Measurements from ENCODE around the gene ARID1B. TPM values are rescaled to one million over a fixed set of nuclear protein-coding genes. Genes with fewer than 3 reads are reported as not detected.

ARID1B gene
- total RNA-seq, 1 donor from 2014 or later: 155 TPM

DNA sequence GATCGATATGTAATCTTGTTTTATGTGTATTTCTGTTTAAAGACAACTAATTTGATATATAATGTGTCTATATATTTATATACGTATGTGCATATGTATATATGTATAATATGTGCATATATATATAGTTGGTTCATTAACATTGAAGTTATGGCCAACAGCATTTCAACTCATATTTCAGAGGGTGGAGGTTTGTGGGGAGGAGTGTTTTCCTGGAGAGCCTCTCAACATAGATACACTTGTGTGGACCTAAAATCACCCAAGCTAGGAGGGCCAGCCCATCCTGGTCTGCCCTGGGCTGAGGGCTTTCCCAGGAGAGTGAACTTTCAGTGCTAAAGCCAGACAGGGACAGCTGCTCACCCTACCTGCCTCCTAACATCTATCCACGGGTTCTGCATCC lies 477.4 kb downstream of the ARID1B start:
- no peak overlapping the region for H3K4me3 Mint-ChIP-seq
- no peak for TF ChIP-seq CTCF (IDR thresholded peaks at IDR 0.05; ENCODE audit: unreplicated experiment)
- peaks cover 24% of the 10 kb centered on the region for H3K4me1 Mint-ChIP-seq
- no peak for DNase-seq (ENCODE audit: low spot score in 2 of 2, unreplicated experiment in 2 of 2)
- no peak overlapping the region for H3K27ac Mint-ChIP-seq
- peaks cover 7% of the 10 kb centered on the region for H3K27me3 Mint-ChIP-seq (ENCODE audit: low read depth)
- H3K36me3 Mint-ChIP-seq: no peaks in the 10 kb centered on the region
- H3K9me3 Mint-ChIP-seq: no peaks in the 10 kb centered on the region

DNA sequence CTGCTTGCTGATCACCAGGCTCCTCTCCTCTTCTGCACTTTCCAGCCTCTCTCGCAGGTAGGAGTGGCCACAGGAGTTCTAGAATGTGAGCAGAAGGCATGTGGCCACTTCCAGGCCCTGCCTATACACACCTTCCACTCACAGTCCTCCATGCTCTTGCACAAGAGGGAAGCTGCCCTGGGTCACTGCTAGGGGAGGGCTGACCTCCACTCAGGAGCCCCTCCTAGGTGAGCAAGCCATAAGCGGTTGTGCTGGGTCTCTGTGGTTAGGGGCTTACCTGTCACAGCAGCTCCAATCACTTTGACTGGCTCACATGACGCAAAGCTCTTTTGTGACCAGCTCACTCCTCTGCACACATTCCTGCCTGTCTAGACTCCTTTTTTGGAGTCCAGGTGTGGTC lies 477.9 kb downstream of the ARID1B start:
- H3K27ac Mint-ChIP-seq: no peak overlapping the region
- DNase-seq (ENCODE audit: low spot score in 2 of 2, unreplicated experiment in 2 of 2): no peak
- no peaks in the 10 kb centered on the region for H3K9me3 Mint-ChIP-seq
- H3K4me1 Mint-ChIP-seq: peaks cover 26% of the 10 kb centered on the region
- no peaks in the 10 kb centered on the region for H3K36me3 Mint-ChIP-seq
- TF ChIP-seq CTCF (IDR thresholded peaks at IDR 0.05; ENCODE audit: unreplicated experiment): no peak
- H3K4me3 Mint-ChIP-seq: no peak overlapping the region
- peaks cover 7% of the 10 kb centered on the region for H3K27me3 Mint-ChIP-seq (ENCODE audit: low read depth)

GRCh38 chr6:157258878-157259277 lies 481.7 kb downstream of the ARID1B start:
- Mint-ChIP-seq H3K9me3 (no peaks in the 10 kb centered on the region), H3K36me3 (no peaks in the 10 kb centered on the region), H3K27me3 (ENCODE audit: low read depth) (peaks cover 7% of the 10 kb centered on the region), H3K4me1 (peaks cover 8% of the 10 kb centered on the region), H3K27ac (no peak overlapping the region), H3K4me3 (no peak overlapping the region)
- no peak for TF ChIP-seq CTCF (IDR thresholded peaks at IDR 0.05; ENCODE audit: unreplicated experiment)
- DNase-seq (ENCODE audit: low spot score in 2 of 2, unreplicated experiment in 2 of 2): no peak

- Mint-ChIP-seq H3K4me1 (peaks cover 4% of the 10 kb centered on the region), H3K27me3 (ENCODE audit: low read depth) (peaks cover 7% of the 10 kb centered on the region), H3K36me3 (no peaks in the 10 kb centered on the region), H3K4me3 (no peak overlapping the region), H3K9me3 (no peaks in the 10 kb centered on the region), H3K27ac (no peak overlapping the region)
- TF ChIP-seq CTCF (IDR thresholded peaks at IDR 0.05; ENCODE audit: unreplicated experiment): no peak
- no peak for DNase-seq (ENCODE audit: low spot score in 2 of 2, unreplicated experiment in 2 of 2)
Observed at GRCh38 chr6:157259443-157259842, 482.3 kb downstream of the ARID1B start.

Small RNAs within 50 kb of the gene (microRNA-seq; reads per million reads assigned to microRNA genes)
- not detected for gene MIR4466
